Peyer's patch (tissue), 4 donors: ENCODE results near the gene PPFIA1. TPM values are rescaled to one million over a fixed set of nuclear protein-coding genes. Genes with fewer than 3 reads are reported as not detected.

ENCODE experiments used
- DNase-seq, 3 donors: peaks; one replicate each; pipeline ENCODE4 v3.0.0-alpha.2; 2017 to 2019
- H3K27ac ChIP-seq, 4 donors: fragments of 200-600 bp; sonication (generic); one replicate each; pipeline ENCODE4 v1.5.1; 2016 to 2019
- H3K27me3 ChIP-seq, 2 donors: fragments of 200-600 bp; sonication (generic); one replicate each; pipeline ENCODE4 v1.5.1; 2019
- H3K36me3 ChIP-seq, 3 donors: fragments of 200-600 bp; sonication (generic); one replicate each; pipeline ENCODE4 v1.5.1; 2016 to 2019
- H3K4me1 ChIP-seq, 4 donors: fragments of 200-600 bp; sonication (generic); one replicate each; pipeline ENCODE4 v1.5.1; 2016 to 2019
- H3K4me3 ChIP-seq, 4 donors: fragments of 200-600 bp; sonication (generic); 1 replicate in 3 of 4; 2 replicates in 1 of 4; pipeline ENCODE4 v1.5.1; 2016 to 2019; ENCODE audit warnings: mild to moderate bottlenecking in 1 of 4
- H3K9me3 ChIP-seq, 4 donors: fragments of 200-600 bp; sonication (generic); one replicate each; pipeline ENCODE4 v1.5.1; 2016 to 2019; ENCODE audit warnings: mild to moderate bottlenecking in 1 of 4
- POLR2A ChIP-seq, 2 donors: fragments of 450-650 bp; IDR thresholded peaks; one replicate each; pipeline ENCODE4 v1.5.1; 2017; ENCODE audit warnings: antibody characterized with exemption in 2 of 2, mild to moderate bottlenecking in 2 of 2, moderate library complexity in 2 of 2
- total RNA-seq, 4 donors: library from RNA; depleted of rRNA; stranded (reverse); fragments of >200 nt; gene quantifications; one replicate each; pipeline ENCODE4 v1.1.0, GENCODE V29; 2016
- TF ChIP-seq, protein P1 (sequence below), 6 experiments: fragments of 450-650 bp in 4 of 6; fragments of 200-600 bp in 2 of 6; sonication (generic) in 1 of 6; IDR thresholded peaks; one replicate each; pipeline ENCODE4 v1.5.1; 2017 to 2019; ENCODE audit warnings: antibody characterized with exemption in 6 of 6, mild to moderate bottlenecking in 3 of 6, moderate library complexity in 1 of 6

The PPFIA1 gene
- total RNA-seq, 4 donors from 2014 or later: 45.5 to 111 (median 71.4) TPM

DNA sequence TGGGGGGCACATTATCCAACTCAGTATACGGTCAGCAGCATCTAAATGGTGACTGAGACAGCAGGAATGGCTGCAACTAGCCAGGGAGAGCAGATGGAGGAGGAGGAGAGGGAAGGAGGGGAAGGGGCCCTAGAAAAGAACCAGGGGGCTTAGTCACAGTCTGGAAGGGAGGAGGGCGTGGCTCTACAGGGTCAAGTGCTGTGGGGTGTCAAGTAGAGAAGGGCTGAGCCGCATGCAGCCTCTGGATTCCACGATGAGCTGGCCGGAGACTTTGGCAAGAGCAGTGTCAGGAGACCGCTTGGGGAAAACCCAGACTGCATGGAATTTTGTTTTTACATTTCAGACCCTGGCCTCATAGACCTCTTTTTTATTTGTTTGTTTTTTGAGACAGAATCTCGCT lies 25.8 kb upstream of the PPFIA1 start:
- TF ChIP-seq, protein P1, sequence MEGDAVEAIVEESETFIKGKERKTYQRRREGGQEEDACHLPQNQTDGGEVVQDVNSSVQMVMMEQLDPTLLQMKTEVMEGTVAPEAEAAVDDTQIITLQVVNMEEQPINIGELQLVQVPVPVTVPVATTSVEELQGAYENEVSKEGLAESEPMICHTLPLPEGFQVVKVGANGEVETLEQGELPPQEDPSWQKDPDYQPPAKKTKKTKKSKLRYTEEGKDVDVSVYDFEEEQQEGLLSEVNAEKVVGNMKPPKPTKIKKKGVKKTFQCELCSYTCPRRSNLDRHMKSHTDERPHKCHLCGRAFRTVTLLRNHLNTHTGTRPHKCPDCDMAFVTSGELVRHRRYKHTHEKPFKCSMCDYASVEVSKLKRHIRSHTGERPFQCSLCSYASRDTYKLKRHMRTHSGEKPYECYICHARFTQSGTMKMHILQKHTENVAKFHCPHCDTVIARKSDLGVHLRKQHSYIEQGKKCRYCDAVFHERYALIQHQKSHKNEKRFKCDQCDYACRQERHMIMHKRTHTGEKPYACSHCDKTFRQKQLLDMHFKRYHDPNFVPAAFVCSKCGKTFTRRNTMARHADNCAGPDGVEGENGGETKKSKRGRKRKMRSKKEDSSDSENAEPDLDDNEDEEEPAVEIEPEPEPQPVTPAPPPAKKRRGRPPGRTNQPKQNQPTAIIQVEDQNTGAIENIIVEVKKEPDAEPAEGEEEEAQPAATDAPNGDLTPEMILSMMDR (IDR thresholded peaks at IDR 0.05): no peak
- no peak for TF ChIP-seq POLR2A (IDR thresholded peaks at IDR 0.05)
- Histone ChIP-seq H3K4me1 (no peaks in the 10 kb centered on the region), H3K27me3 (no peaks in the 10 kb centered on the region), H3K4me3 (no peak overlapping the region), H3K36me3 (no peaks in the 10 kb centered on the region), H3K27ac (no peak overlapping the region), H3K9me3 (no peaks in the 10 kb centered on the region)
- DNase-seq: no peak

DNA sequence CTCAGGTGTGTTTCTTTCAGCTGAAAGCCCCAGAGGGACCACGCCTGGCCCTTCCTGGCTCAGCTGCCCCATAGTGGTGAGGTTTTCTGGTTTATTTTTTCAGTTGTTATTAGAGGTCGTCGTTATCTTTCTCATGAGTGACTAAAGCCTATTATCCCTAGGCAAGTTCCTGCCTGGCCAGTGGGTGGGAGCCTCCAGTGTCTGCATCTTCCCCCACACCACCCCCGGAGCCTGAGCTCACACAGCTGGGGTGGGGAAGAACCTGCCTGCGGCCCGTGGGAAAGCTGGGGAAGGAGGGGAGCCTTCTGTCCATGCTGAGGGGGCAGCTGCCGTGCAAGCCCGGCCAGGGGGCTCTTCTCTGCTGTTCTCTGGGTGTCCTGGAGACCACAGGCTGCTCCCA lies 24.3 kb upstream of the PPFIA1 start:
- H3K4me3 ChIP-seq: no peak overlapping the region

DNA sequence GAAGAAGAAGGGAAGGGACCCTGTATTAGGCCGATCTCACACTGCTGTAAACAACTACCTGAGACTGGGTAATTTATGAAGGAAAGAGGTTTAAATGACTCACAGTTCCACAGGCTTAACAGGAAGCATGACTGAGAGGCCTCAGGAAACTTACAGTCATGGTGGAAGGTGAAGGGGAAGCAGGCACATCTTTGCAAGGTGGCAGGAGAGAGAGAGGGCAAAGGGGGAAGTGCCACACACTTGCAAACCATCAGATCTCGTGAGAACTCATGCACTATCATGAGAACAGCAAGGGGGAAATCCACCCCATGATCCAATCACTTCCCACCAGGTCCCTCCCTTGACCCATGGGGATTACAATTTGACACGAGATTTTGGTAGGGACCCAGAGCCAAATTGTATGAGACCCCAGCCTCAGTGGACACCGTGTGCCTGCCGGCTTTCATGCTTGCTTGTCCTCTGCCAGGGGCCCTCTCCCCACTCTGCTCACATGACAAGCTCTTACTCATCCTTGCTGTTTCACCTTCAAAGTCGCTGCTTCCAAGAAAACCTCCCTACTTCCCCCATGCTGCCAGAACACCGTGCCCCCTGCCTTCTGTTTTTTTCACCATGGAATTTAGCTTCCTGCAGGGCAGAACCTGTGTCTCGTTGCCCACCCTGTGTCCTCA lies 23.3 kb upstream of the PPFIA1 start:
- Histone ChIP-seq H3K36me3 (no peaks in the 10 kb centered on the region), H3K4me1 (no peaks in the 10 kb centered on the region), H3K27me3 (no peaks in the 10 kb centered on the region), H3K9me3 (no peaks in the 10 kb centered on the region), H3K4me3 (no peak overlapping the region), H3K27ac (no peak overlapping the region)
- TF ChIP-seq, protein P1 (IDR thresholded peaks at IDR 0.05): no peak
- TF ChIP-seq POLR2A (IDR thresholded peaks at IDR 0.05): no peak
- DNase-seq: no peak

More for the DNA sequence above, 24.3 kb upstream of the PPFIA1 start:
- no peaks in the 10 kb centered on the region for H3K9me3 ChIP-seq
- no peaks in the 10 kb centered on the region for H3K27me3 ChIP-seq
- TF ChIP-seq POLR2A (IDR thresholded peaks at IDR 0.05): no peak
- TF ChIP-seq, protein P1 (IDR thresholded peaks at IDR 0.05): no peak
- DNase-seq: no peak
- no peak overlapping the region for H3K27ac ChIP-seq
- H3K4me1 ChIP-seq: no peaks in the 10 kb centered on the region
- no peaks in the 10 kb centered on the region for H3K36me3 ChIP-seq

DNA sequence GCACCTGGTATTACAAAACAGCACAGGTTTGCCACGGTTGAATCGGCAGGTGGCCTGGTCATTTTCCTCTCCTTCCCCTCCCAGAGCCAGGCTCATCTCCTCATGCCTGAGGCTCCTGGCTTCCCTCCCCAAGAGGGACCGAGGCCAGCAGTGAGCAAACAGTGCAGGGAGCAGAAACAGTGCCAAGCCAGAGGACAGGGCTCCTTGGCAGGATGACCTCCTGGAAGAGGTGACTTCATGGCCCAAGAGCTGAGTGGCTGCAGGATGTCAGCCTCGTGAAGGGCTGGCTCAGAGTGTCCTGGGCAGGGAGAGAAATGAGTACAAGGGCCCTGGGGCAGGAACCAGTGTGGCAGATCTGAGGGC lies 22.8 kb upstream of the PPFIA1 start:
- Histone ChIP-seq H3K36me3 (no peaks in the 10 kb centered on the region), H3K4me3 (no peak overlapping the region), H3K27ac (no peak overlapping the region), H3K27me3 (no peaks in the 10 kb centered on the region), H3K4me1 (no peaks in the 10 kb centered on the region), H3K9me3 (no peaks in the 10 kb centered on the region)
- DNase-seq: no peak
- no peak for TF ChIP-seq POLR2A (IDR thresholded peaks at IDR 0.05)
- TF ChIP-seq, protein P1 (IDR thresholded peaks at IDR 0.05): no peak

DNA sequence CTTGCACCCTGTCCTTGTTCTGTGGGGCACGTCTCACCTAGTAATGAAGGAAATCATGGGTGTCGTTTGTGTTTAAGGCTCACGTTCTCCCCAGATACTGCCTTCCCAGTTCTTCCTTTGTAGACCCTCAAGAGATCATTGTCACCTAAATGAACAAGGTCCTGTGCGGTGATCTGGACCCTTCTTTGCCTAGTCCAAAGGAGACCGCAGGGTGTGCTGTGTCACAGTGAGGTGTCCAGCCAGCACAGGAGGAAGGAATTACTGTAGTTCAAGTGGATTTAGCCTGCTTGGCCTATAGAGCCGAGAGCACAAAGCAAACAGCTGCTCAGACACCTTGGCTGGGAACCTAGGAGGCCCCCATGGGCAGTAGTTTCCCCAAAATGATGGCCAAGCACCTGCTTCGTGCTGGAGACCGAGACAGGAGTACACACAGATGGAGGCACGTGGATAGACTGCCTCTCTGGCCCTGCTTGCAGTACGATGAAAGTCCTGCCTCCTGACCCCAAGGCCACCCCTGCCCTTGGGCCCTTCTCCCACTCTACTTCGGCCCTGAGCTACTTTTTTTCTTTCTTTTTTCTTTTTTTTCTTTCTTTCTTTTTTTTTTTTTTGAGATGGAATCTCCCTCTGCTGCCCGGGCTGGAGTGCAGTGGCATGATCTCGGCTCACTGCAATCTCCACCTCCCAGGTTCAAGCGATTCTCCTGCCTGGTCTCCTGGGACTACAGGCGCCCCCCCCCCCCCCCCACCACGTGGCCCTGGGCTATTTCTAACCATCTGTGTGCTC lies 19.4 kb upstream of the PPFIA1 start:
- H3K36me3 ChIP-seq: no peaks in the 10 kb centered on the region
- H3K9me3 ChIP-seq: no peaks in the 10 kb centered on the region
- no peaks in the 10 kb centered on the region for H3K4me1 ChIP-seq
- DNase-seq: no peak
- H3K4me3 ChIP-seq: no peak overlapping the region
- TF ChIP-seq, protein P1 (IDR thresholded peaks at IDR 0.05): no peak
- no peak for TF ChIP-seq POLR2A (IDR thresholded peaks at IDR 0.05)
- H3K27me3 ChIP-seq: no peaks in the 10 kb centered on the region
- no peak overlapping the region for H3K27ac ChIP-seq
